Hematopoietic multipotent progenitor cell treated with erythropoietin and hydrocortisone succinate and interleukin-3 and kit ligand, for 17 days (in vitro differentiated cells): Measurements from ENCODE around the gene SOCS3.

Experiments
- DNase-seq: peaks from one replicate; pipeline ENCODE4 v3.0.0-alpha.2; 2015; ENCODE audit warnings: low spot score

Gene SOCS3

GRCh38 chr17:78367193-78367592 is 7.3 kb upstream of the SOCS3 start:
- no peak for DNase-seq

- DNase-seq = no peak
These were observed 6.4 kb upstream of the SOCS3 start for GRCh38 chr17:78366109-78366848.

- DNase-seq = no peak
These were observed 5.8 kb upstream of the SOCS3 start for GRCh38 chr17:78365561-78366108.

GRCh38 chr17:78364436-78365281 is 4.8 kb upstream of the SOCS3 start:
- DNase-seq = no peak

- DNase-seq = no peak
These were observed 2.8 kb upstream of the SOCS3 start for GRCh38 chr17:78362671-78363070.

- DNase-seq = no peak
These were observed 2.4 kb upstream of the SOCS3 start for GRCh38 chr17:78362232-78362631.

GRCh38 chr17:78361225-78361701 is 1.4 kb upstream of the SOCS3 start:
- no peak for DNase-seq

- DNase-seq = peak; percentile 79
These were observed 721 bp upstream of the SOCS3 start for GRCh38 chr17:78360371-78361224.

GRCh38 chr17:78359321-78359996 is 418 bp downstream of the SOCS3 start:
- DNase-seq = no peak

GRCh38 chr17:78358538-78359320 is 1.1 kb downstream of the SOCS3 start:
- no peak for DNase-seq

- no peak for DNase-seq
These were observed 2.0 kb downstream of the SOCS3 start for GRCh38 chr17:78357672-78358537.

- no peak for DNase-seq
These were observed 2.7 kb downstream of the SOCS3 start for GRCh38 chr17:78357177-78357586.

- no peak for DNase-seq
These were observed 3.7 kb downstream of the SOCS3 start for GRCh38 chr17:78356101-78356713.

- no peak for DNase-seq
These were observed 4.2 kb downstream of the SOCS3 start for GRCh38 chr17:78355701-78356100.

GRCh38 chr17:78355045-78355641 is 4.7 kb downstream of the SOCS3 start:
- DNase-seq = no peak

- no peak for DNase-seq
These were observed 6.0 kb downstream of the SOCS3 start for GRCh38 chr17:78353834-78354233.

- DNase-seq = no peak
These were observed 8.3 kb downstream of the SOCS3 start for GRCh38 chr17:78351449-78352006.

GRCh38 chr17:78349891-78350642 is 9.8 kb downstream of the SOCS3 start:
- DNase-seq = no peak
